Gastrocnemius medialis (tissue), 4 donors: ENCODE results near the gene NAV2.

Source experiments
- POLR2A ChIP-seq, 2 donors: fragments of 450-650 bp; IDR thresholded peaks; one replicate each; pipeline ENCODE4 v1.6.1; 2017; ENCODE audit warnings: antibody characterized with exemption in 2 of 2, mild to moderate bottlenecking in 2 of 2, moderate library complexity in 2 of 2
- TF ChIP-seq, protein P1 (sequence below), 5 experiments: fragments of 450-650 bp in 3 of 5; fragments of 200-600 bp in 2 of 5; sonication (generic) in 2 of 5; IDR thresholded peaks in 4 of 5; conservative IDR thresholded peaks in 1 of 5; 1 replicate in 4 of 5; 2 replicates in 1 of 5; pipeline ENCODE4 v1.5.1; 2016 to 2019; ENCODE audit warnings: antibody characterized with exemption in 5 of 5, mild to moderate bottlenecking in 3 of 5, moderate library complexity in 3 of 5

DNA sequence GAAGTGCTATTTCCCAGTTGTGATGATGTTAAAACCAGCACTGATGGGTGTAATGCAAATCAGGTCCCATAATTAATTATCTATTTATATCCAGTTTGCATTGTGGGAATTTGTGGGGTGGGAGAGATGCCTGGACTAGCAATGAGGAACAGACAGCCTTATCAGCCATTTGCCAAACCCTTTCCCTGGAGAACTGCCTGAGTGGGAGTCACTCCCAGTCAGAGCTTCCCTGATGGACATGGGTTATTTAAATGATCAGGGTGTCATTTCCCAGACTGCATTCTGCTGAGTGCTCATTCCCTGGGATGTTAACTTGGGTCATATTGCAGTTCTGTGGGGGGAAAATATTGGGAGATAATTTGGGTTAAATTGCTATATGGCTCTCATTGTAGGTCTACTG, 168.5 kb downstream of the NAV2 start:
- TF ChIP-seq, protein P1, sequence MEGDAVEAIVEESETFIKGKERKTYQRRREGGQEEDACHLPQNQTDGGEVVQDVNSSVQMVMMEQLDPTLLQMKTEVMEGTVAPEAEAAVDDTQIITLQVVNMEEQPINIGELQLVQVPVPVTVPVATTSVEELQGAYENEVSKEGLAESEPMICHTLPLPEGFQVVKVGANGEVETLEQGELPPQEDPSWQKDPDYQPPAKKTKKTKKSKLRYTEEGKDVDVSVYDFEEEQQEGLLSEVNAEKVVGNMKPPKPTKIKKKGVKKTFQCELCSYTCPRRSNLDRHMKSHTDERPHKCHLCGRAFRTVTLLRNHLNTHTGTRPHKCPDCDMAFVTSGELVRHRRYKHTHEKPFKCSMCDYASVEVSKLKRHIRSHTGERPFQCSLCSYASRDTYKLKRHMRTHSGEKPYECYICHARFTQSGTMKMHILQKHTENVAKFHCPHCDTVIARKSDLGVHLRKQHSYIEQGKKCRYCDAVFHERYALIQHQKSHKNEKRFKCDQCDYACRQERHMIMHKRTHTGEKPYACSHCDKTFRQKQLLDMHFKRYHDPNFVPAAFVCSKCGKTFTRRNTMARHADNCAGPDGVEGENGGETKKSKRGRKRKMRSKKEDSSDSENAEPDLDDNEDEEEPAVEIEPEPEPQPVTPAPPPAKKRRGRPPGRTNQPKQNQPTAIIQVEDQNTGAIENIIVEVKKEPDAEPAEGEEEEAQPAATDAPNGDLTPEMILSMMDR (IDR thresholded peaks at IDR 0.05 in 4 of 5, conservative IDR thresholded peaks at IDR 0.05 in 1 of 5), result no peak
- no peak for TF ChIP-seq POLR2A (IDR thresholded peaks at IDR 0.05)
